Brain microvascular endothelial cell (primary cell): ENCODE data around the gene CTPS2.

Source experiments
- DNase-seq: peaks from one replicate; pipeline ENCODE4 v3.0.0-alpha.2; 2020
- H3K27ac ChIP-seq: fragments of 250-450 bp; sonication (Bioruptor Pico); 2 replicates; pipeline ENCODE4 v1.5.1; 2020; ENCODE audit warnings: mild to moderate bottlenecking, moderate library complexity
- H3K27me3 ChIP-seq: fragments of 250-450 bp; sonication (Bioruptor Pico); replicated peaks from 2 replicates; pipeline ENCODE4 v1.5.1; 2020; ENCODE audit warnings: mild to moderate bottlenecking
- H3K36me3 ChIP-seq: fragments of 250-450 bp; sonication (Bioruptor Pico); replicated peaks from 2 replicates; pipeline ENCODE4 v1.5.1; 2020; ENCODE audit warnings: mild to moderate bottlenecking
- H3K4me3 ChIP-seq: 2 replicates; pipeline ENCODE4 v1.5.1; 2011; ENCODE audit warnings: low read depth, mild to moderate bottlenecking, control low read depth, low read length, moderate library complexity
- in situ Hi-C: cut with HindIII; loops from 2 replicates; pipeline ENCODE4 v1.10.0; 2017; ENCODE audit warnings: low sequenced_read_pairs, low pct_ligation_motif_present
- TF ChIP-seq, protein P1 (sequence below): IDR thresholded peaks from 2 replicates; pipeline ENCODE4 v1.5.1; 2011; ENCODE audit warnings: low read depth, mild to moderate bottlenecking, moderate library complexity, low read length, control low read depth, inconsistent platforms; ENCODE audit errors: missing control alignments

CTPS2 gene

DNA sequence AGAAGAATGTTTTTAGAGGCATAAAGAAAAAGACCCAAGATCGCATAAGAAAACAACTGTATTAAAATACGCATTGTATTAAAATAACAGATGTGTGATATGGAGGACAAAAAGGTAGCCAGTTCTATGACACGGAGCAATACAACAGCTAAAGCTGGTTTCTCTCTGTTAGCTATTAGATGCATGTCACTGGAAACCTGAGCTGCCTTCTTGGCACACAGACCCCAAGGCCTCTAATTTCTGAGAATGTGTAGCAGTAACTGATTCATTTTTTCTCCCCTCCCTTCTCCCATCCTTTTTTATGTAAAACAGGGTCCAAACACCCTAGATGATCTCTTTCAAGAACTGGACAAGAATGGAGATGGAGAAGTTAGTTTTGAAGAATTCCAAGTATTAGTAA is 58.4 kb downstream of the CTPS2 start:
- TF ChIP-seq, protein P1, sequence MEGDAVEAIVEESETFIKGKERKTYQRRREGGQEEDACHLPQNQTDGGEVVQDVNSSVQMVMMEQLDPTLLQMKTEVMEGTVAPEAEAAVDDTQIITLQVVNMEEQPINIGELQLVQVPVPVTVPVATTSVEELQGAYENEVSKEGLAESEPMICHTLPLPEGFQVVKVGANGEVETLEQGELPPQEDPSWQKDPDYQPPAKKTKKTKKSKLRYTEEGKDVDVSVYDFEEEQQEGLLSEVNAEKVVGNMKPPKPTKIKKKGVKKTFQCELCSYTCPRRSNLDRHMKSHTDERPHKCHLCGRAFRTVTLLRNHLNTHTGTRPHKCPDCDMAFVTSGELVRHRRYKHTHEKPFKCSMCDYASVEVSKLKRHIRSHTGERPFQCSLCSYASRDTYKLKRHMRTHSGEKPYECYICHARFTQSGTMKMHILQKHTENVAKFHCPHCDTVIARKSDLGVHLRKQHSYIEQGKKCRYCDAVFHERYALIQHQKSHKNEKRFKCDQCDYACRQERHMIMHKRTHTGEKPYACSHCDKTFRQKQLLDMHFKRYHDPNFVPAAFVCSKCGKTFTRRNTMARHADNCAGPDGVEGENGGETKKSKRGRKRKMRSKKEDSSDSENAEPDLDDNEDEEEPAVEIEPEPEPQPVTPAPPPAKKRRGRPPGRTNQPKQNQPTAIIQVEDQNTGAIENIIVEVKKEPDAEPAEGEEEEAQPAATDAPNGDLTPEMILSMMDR = no peak
- Histone ChIP-seq H3K27ac (no peak overlapping the region), H3K27me3 (no peaks in the 10 kb centered on the region), H3K36me3 (no peaks in the 10 kb centered on the region), H3K4me3 (no peak overlapping the region)
- in situ Hi-C loops = no loop called here
- DNase-seq = no peak

DNA sequence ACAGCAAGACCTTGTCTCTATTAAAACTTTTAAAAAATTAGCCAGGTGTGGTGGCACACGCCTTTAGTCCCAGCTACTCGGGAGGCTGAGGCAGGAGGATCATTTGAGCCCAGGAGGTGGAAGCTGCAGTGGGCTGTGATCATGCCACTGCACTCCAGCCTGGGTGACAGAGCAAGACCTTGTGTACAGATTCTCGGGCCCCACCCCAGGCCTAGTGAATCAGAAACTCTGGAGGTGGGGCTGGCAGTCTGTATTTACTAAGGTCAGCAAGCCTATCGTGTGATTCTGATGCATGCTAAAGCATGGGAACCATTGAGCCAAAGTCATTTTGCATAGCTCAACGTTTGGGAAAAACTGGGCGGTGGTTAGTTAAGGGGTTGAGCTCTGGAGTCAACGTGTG is 59.0 kb downstream of the CTPS2 start:
- Histone ChIP-seq H3K4me3 (no peak overlapping the region), H3K27ac (no peak overlapping the region), H3K27me3 (no peaks in the 10 kb centered on the region), H3K36me3 (no peaks in the 10 kb centered on the region)
- in situ Hi-C loops = no loop called here
- no peak for DNase-seq
- TF ChIP-seq, protein P1 = no peak

DNA sequence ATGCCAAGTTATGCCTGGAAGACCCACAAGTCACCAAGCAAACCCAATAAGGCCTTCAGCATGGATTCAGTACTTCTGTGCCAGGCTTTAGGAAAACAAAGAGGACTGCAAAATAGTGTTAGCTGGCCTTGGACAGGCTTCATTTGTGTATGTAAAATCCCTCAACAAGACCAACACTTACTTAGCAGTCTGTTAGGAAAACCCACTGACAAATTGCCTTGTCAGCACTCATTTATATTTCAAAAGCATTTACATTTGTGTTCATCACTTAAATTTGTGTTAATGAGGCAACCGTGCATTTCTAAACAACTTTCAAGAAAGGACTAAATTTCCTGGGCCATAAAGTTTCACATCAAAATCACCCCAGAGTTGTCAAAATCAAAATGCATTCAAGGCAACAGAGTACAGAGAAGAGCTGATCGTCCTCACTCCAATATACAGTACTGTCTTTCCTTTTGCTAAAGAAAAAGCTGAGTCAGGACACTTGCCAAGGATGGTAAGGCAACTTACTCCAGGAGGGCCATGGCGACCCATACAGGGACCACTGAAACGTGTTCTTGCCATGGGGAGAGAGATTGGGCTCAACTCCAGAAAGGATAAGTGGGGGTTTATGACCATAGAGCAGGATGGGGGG is 61.0 kb downstream of the CTPS2 start:
- H3K4me3 ChIP-seq = no peak overlapping the region
- TF ChIP-seq, protein P1 = no peak

DNA sequence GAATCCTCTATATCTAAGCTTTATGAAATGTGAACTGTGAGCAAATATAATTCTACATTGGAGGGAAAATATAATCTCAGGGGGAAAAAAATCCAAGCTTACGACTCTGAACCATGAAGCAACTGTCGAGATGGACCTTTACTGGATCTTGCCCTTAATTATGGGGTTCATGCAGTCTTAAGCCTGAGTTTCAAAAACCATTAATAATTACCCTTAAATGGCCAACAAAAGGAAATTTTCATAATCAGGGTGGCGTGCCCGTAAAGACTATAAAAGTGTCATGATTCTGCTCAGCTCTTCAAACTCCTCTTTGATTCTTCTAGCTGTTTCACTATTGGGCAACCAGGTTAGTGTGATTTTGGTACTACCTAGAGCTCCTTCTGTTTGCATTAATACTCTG is 62.6 kb downstream of the CTPS2 start, which contains the start of gene S100G:
TSS of gene S100G (plus strand) at position 301 of the 400 bp plus-strand sequence. CDS start 849 bp downstream, outside the sequence.
- H3K27me3 ChIP-seq = no peaks in the 10 kb centered on the region
- TF ChIP-seq, protein P1 = no peak
- H3K36me3 ChIP-seq = no peaks in the 10 kb centered on the region
- in situ Hi-C loops = no loop called here
- no peak within 1 kb of the TSS for H3K27ac ChIP-seq
- H3K4me3 ChIP-seq = no peak within 1 kb of the TSS
- DNase-seq = no peak

More for the DNA sequence above, 61.0 kb downstream of the CTPS2 start:
- H3K27me3 ChIP-seq = no peaks in the 10 kb centered on the region
- no peak for DNase-seq
- H3K36me3 ChIP-seq = no peaks in the 10 kb centered on the region
- in situ Hi-C loops = no loop called here
- no peak overlapping the region for H3K27ac ChIP-seq

DNA sequence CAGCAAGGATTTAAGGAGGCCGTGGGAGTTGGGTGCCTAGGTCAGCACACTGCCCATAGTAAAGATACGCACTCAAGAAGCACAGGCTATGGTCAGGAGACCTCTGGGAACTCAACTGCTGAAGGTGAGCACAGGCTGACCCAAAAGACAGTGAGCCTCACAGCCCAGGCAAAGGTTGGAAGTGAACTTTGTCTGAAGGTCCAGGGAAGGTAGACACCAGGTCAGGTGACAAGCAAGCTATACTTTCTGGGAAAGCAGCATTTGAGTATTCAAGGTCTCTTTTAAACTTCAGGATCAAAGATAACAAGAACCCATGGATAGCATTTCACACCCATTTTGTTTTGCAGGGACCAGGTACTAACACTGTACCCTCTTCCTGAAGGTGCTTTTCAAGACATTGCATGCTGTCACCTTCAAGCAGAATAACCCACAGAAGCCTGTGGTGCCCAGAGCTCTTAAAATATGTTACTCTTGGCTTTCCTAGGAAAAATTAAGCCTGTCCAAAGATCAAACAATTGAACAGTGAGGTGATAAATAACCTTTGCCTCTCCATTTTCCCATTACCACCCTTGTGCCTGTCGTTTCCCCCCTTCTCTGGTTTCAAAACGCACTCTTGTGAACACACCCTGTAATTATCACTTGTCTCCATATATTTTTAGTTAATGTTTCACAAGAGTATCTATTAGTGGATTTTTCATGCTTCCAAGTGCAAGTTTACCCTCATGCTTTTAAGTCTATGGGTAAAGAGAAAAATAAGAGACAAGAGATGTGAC is 65.9 kb downstream of the CTPS2 start:
- H3K27ac ChIP-seq = no peak overlapping the region
- no peaks in the 10 kb centered on the region for H3K36me3 ChIP-seq
- H3K27me3 ChIP-seq = no peaks in the 10 kb centered on the region
- DNase-seq = no peak
- TF ChIP-seq, protein P1 = no peak
- no peak overlapping the region for H3K4me3 ChIP-seq
- in situ Hi-C loops = no loop called here
